Neural crest cell (in vitro differentiated cells): ENCODE measurements around the gene UGT1A8. TPM values are rescaled to one million over a fixed set of nuclear protein-coding genes. Genes with fewer than 3 reads are reported as not detected.

Source experiments
- DNase-seq: peaks from one replicate; pipeline ENCODE4 v3.0.0; 2021; ENCODE audit warnings: low read depth, mixed read lengths, low spot score
- H3K27ac Mint-ChIP-seq: one replicate; pipeline ENCODE4 v1.8.0; 2021; ENCODE audit warnings: mild to moderate bottlenecking, mixed read lengths; ENCODE audit not compliant: unreplicated experiment
- H3K27me3 Mint-ChIP-seq: 2 replicates; pipeline ENCODE4 v1.8.0; 2021; ENCODE audit warnings: low read depth, mild to moderate bottlenecking, mixed read lengths
- H3K36me3 Mint-ChIP-seq: 2 replicates; pipeline ENCODE4 v1.8.0; 2021; ENCODE audit warnings: low read depth, mild to moderate bottlenecking, mixed read lengths
- H3K4me1 Mint-ChIP-seq: 2 replicates; pipeline ENCODE4 v1.8.0; 2021; ENCODE audit warnings: mixed read lengths
- H3K4me3 Mint-ChIP-seq: one replicate; pipeline ENCODE4 v1.8.0; 2021; ENCODE audit warnings: mild to moderate bottlenecking, mixed read lengths
- H3K9me3 Mint-ChIP-seq: 2 replicates; pipeline ENCODE4 v1.8.0; 2021; ENCODE audit warnings: mixed read lengths
- total RNA-seq: library from RNA; stranded (reverse); gene quantifications from 2 replicates; pipeline ENCODE4 v1.2.1, GENCODE V29; 2021
- TF ChIP-seq, protein P1 (sequence below): fragments of 200-600 bp; sonication (generic); conservative IDR thresholded peaks from 2 replicates; pipeline ENCODE4 v1.5.0; 2021; ENCODE audit warnings: antibody characterized with exemption, mild to moderate bottlenecking

UGT1A8 gene
- total RNA-seq, 1 donor from 2014 or later, result not detected

DNA sequence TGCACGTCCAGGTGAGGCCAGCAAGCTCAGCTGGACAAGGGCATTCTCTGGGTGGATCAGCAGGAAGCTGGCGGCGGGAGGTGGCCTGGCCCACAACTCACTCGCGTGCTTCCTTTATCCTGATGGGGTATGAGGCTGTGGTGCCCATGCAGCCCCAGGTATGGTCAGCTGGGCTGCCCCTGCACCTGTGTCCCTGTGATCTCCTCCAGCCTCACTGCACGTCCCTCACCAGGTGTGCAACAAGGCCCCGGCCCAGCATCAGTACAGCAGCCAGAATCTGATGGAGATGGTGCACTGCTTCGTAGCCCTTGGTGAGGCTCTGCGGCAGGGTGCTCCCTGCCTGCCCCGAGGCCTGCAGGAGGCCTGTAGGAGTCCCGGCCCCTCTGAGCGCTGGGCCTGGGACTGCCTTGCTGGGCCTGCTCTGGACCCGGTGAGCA lies 178.3 kb downstream of the UGT1A8 start:
- peaks cover 4% of the 10 kb centered on the region for H3K9me3 Mint-ChIP-seq
- no peak overlapping the region for H3K27ac Mint-ChIP-seq
- DNase-seq, result no peak
- H3K36me3 Mint-ChIP-seq, result no peaks in the 10 kb centered on the region
- H3K4me3 Mint-ChIP-seq, result no peak overlapping the region
- no peaks in the 10 kb centered on the region for H3K4me1 Mint-ChIP-seq
- H3K27me3 Mint-ChIP-seq, result no peaks in the 10 kb centered on the region
- TF ChIP-seq, protein P1, sequence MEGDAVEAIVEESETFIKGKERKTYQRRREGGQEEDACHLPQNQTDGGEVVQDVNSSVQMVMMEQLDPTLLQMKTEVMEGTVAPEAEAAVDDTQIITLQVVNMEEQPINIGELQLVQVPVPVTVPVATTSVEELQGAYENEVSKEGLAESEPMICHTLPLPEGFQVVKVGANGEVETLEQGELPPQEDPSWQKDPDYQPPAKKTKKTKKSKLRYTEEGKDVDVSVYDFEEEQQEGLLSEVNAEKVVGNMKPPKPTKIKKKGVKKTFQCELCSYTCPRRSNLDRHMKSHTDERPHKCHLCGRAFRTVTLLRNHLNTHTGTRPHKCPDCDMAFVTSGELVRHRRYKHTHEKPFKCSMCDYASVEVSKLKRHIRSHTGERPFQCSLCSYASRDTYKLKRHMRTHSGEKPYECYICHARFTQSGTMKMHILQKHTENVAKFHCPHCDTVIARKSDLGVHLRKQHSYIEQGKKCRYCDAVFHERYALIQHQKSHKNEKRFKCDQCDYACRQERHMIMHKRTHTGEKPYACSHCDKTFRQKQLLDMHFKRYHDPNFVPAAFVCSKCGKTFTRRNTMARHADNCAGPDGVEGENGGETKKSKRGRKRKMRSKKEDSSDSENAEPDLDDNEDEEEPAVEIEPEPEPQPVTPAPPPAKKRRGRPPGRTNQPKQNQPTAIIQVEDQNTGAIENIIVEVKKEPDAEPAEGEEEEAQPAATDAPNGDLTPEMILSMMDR, result no peak

DNA sequence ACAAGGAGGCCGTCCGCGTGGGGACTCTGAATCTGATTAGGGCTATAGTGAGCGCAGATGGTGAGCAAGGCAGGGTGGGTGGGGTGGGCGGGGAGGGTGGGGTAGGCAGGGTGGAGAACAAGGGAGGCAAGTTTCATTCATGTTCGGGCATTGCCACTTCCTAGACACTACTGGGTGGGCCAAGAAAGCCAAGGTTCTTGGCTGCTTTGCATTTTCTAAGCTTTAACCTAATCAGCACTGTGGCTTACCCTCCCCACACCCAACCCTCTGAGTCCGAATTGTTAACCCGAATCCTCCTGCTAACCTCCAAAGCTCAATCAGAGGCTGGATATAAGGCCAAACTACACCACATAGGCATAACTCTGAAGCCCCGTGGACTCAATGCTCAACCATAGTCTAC lies 178.8 kb downstream of the UGT1A8 start:
- Mint-ChIP-seq H3K36me3 (no peaks in the 10 kb centered on the region), H3K27me3 (no peaks in the 10 kb centered on the region), H3K9me3 (peaks cover 4% of the 10 kb centered on the region), H3K27ac (no peak overlapping the region), H3K4me1 (no peaks in the 10 kb centered on the region), H3K4me3 (no peak overlapping the region)
- no peak for DNase-seq
- TF ChIP-seq, protein P1, result no peak

DNA sequence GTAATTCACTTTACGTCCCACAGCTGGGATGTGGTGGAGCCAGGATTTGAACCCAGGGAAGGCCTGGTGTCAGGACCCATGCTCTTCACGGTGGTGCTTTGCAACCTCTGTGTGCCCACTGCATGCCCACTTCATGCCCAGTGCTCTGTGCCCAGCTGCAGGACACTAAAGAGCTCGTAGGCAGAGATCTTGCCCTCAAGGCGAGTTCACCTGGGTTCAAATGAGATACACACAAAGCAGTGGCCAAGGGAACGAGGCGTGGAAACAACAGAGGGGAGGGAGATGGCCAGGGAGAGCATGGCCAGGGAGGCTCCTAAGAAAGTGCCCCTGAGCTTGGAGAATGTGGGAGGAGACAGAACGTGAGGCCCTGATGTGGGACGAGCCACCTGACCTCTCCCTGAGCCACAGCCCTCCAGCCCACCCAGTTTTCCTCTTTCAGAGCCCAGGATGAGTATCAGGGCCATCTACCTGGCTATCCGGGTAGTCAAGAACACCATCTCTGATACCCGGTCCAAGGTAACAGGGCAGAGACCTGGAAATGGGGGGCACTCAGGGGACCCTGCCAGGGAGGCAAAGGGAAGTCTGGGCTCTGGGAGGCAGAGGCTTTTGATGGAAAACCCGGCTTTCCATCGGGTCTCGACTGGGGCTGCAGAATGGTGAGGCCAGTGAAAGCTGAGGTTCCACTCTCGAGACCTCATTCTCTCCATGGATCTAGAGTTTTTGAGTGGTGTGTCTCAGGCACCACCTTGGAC lies 181.1 kb downstream of the UGT1A8 start:
- peaks cover 4% of the 10 kb centered on the region for H3K9me3 Mint-ChIP-seq
- H3K27ac Mint-ChIP-seq, result no peak overlapping the region
- H3K36me3 Mint-ChIP-seq, result no peaks in the 10 kb centered on the region
- H3K27me3 Mint-ChIP-seq, result no peaks in the 10 kb centered on the region
- TF ChIP-seq, protein P1, result no peak
- no peak for DNase-seq
- H3K4me1 Mint-ChIP-seq, result no peaks in the 10 kb centered on the region
- no peak overlapping the region for H3K4me3 Mint-ChIP-seq

DNA sequence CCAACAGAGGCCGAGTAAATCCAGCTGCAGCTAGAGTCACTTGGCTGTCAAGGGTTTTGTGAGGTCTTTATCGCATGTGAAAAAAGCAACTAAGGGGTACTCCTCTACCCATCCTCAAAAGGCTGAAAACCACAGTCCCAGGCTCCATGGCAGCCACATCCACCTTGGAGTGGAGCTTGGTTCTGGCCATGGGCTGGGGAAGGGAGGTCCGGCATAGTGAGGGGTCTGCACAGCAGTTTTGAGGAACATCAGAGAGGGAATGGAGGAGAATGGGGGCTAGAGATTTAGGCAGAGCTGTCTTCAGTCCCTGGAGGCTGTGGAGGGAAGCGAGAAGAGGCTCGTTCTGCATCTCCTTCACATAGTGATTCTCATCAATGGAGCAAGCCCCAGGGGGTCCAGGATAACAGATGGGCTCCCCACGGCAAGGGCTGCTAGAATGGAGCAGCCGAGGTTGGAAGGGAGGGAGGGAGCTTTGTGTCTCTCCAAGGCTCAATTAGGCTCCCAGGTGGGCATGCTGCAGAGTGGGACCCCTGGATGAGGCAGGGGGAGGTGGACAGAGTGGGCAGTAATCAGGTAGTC lies 181.7 kb downstream of the UGT1A8 start:
- Mint-ChIP-seq H3K9me3 (peaks cover 4% of the 10 kb centered on the region), H3K36me3 (no peaks in the 10 kb centered on the region), H3K4me3 (no peak overlapping the region), H3K4me1 (no peaks in the 10 kb centered on the region), H3K27ac (no peak overlapping the region), H3K27me3 (no peaks in the 10 kb centered on the region)
- DNase-seq, result no peak
- TF ChIP-seq, protein P1, result no peak

DNA sequence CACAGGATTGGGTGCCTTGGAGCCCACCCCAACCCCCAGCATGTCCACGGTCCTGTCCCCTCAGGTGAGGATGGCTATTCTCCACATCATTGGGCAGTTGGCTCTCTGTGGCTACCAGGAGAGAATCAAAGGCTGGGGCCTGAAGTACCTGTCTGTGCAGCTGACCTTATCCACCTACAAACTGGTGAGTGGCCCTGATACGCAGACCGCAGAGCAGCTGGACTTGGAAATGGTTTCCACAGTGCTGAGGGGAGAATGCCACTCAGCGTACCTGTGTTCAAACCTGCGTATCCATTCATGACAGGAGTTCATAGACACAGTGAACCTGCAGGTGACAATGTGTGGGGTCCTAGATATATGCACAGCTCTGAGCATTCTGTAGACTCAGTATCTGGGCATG lies 182.3 kb downstream of the UGT1A8 start:
- H3K4me1 Mint-ChIP-seq, result no peaks in the 10 kb centered on the region
- H3K27me3 Mint-ChIP-seq, result no peaks in the 10 kb centered on the region
- H3K4me3 Mint-ChIP-seq, result no peak overlapping the region
- TF ChIP-seq, protein P1, result no peak
- H3K9me3 Mint-ChIP-seq, result peaks cover 4% of the 10 kb centered on the region
- DNase-seq, result no peak
- no peaks in the 10 kb centered on the region for H3K36me3 Mint-ChIP-seq
- no peak overlapping the region for H3K27ac Mint-ChIP-seq
